NT2/D1 (cell line): Measurements from ENCODE around the gene BTBD3.

Experiments used
- SUZ12 ChIP-seq: IDR thresholded peaks from 2 replicates; pipeline ENCODE4 v1.6.1; 2011; ENCODE audit not compliant: insufficient read length, insufficient read depth; ENCODE audit errors: extremely low read depth
- YY1 ChIP-seq: IDR thresholded peaks from 2 replicates; pipeline ENCODE4 v1.6.1; 2011; ENCODE audit not compliant: insufficient read length, insufficient read depth

DNA sequence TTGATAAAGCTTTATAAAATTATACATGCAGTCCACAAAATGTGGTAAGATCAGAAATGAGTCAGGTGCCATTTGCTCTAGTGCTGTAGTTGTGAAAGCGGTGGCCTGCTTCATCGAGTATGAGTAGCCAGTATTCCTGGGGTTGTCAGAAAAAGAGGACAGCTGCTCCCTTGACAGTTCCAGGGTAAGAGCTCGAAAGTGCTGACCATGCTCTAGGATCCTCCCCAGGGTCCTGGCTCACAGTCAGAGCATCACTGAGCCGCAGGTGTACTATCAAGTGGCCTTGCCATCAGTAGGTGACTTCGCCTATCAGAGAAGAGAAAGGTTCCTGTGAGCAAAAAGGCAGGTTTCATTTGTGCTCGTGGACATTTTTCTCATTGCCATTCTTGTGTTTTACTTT is 3.6 kb downstream of the BTBD3 start:
- TF ChIP-seq YY1 (no peak), SUZ12 (no peak)
